ENCODE data around the gene DOCK3. TPM values are rescaled to one million over a fixed set of nuclear protein-coding genes. Genes with fewer than 3 reads are reported as not detected.
"Not testable (repeated sequence)": the region's sequence is repeated elsewhere in the genome, so short reads cannot be mapped to it uniquely, and the experiment has no call there.

The DOCK3 gene
- total and polyA plus RNA-seq, 4 donors: 0.01 to 0.08 (median 0.06) TPM; not detected in 1

DNA sequence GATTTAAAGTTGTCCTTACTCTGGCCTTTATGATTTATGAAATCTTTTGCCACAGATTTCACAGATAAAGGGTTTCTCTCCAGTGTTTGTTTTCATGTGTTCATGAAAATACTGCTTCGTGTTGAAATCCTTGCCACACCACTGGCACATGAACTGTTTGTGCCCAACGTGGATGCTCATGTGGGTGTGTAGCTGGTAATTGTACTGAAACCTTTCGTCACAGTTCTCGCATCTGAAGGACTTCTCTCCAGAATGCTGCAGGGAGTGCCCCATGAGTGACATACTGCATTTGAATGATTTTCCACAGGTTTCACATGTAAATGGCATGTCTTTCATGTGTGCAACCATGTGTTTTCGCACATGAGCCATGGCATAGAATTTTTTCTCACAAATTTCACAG is 111.9 kb downstream of the DOCK3 start:
- WGBS: 81% methylated on average over 5 of the region's 5 CpGs
- no peak overlapping the region for H3K27ac ChIP-seq (ENCODE audit: low read depth in 1 of 2, low read length in 2 of 2)
- no peaks in the 10 kb centered on the region for H3K4me1 ChIP-seq (ENCODE audit: control insufficient read depth in 4 of 4, insufficient read depth in 4 of 4, low read length in 3 of 4)
- no peak overlapping the region for H3K4me3 ChIP-seq (ENCODE audit: low read depth in 1 of 3, low read length in 3 of 3)
- DNase-seq (ENCODE audit: low spot score): no peak
- no peak for TF ChIP-seq HNF4A (conservative IDR thresholded peaks at IDR 0.05)
- no peak for TF ChIP-seq SP1 (IDR thresholded peaks at IDR 0.05)
- no peak for TF ChIP-seq JUND (IDR thresholded peaks at IDR 0.05)
- TF ChIP-seq RXRA (IDR thresholded peaks at IDR 0.05): no peak
- TF ChIP-seq, protein P1, sequence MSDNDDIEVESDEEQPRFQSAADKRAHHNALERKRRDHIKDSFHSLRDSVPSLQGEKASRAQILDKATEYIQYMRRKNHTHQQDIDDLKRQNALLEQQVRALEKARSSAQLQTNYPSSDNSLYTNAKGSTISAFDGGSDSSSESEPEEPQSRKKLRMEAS (IDR thresholded peaks at IDR 0.05): no peak
- TF ChIP-seq, protein P2, sequence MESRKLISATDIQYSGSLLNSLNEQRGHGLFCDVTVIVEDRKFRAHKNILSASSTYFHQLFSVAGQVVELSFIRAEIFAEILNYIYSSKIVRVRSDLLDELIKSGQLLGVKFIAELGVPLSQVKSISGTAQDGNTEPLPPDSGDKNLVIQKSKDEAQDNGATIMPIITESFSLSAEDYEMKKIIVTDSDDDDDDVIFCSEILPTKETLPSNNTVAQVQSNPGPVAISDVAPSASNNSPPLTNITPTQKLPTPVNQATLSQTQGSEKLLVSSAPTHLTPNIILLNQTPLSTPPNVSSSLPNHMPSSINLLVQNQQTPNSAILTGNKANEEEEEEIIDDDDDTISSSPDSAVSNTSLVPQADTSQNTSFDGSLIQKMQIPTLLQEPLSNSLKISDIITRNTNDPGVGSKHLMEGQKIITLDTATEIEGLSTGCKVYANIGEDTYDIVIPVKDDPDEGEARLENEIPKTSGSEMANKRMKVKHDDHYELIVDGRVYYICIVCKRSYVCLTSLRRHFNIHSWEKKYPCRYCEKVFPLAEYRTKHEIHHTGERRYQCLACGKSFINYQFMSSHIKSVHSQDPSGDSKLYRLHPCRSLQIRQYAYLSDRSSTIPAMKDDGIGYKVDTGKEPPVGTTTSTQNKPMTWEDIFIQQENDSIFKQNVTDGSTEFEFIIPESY (IDR thresholded peaks at IDR 0.05): no peak
- no peak for TF ChIP-seq FOXA2 (IDR thresholded peaks at IDR 0.05)
- TF ChIP-seq HNF4G (IDR thresholded peaks at IDR 0.05): no peak
- TF ChIP-seq, protein P3, sequence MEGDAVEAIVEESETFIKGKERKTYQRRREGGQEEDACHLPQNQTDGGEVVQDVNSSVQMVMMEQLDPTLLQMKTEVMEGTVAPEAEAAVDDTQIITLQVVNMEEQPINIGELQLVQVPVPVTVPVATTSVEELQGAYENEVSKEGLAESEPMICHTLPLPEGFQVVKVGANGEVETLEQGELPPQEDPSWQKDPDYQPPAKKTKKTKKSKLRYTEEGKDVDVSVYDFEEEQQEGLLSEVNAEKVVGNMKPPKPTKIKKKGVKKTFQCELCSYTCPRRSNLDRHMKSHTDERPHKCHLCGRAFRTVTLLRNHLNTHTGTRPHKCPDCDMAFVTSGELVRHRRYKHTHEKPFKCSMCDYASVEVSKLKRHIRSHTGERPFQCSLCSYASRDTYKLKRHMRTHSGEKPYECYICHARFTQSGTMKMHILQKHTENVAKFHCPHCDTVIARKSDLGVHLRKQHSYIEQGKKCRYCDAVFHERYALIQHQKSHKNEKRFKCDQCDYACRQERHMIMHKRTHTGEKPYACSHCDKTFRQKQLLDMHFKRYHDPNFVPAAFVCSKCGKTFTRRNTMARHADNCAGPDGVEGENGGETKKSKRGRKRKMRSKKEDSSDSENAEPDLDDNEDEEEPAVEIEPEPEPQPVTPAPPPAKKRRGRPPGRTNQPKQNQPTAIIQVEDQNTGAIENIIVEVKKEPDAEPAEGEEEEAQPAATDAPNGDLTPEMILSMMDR (IDR thresholded peaks at IDR 0.05; ENCODE audit: low read depth, low read length, missing input control): no peak
- TF ChIP-seq YY1 (IDR thresholded peaks at IDR 0.05): no peak
- TF ChIP-seq, protein P4, sequence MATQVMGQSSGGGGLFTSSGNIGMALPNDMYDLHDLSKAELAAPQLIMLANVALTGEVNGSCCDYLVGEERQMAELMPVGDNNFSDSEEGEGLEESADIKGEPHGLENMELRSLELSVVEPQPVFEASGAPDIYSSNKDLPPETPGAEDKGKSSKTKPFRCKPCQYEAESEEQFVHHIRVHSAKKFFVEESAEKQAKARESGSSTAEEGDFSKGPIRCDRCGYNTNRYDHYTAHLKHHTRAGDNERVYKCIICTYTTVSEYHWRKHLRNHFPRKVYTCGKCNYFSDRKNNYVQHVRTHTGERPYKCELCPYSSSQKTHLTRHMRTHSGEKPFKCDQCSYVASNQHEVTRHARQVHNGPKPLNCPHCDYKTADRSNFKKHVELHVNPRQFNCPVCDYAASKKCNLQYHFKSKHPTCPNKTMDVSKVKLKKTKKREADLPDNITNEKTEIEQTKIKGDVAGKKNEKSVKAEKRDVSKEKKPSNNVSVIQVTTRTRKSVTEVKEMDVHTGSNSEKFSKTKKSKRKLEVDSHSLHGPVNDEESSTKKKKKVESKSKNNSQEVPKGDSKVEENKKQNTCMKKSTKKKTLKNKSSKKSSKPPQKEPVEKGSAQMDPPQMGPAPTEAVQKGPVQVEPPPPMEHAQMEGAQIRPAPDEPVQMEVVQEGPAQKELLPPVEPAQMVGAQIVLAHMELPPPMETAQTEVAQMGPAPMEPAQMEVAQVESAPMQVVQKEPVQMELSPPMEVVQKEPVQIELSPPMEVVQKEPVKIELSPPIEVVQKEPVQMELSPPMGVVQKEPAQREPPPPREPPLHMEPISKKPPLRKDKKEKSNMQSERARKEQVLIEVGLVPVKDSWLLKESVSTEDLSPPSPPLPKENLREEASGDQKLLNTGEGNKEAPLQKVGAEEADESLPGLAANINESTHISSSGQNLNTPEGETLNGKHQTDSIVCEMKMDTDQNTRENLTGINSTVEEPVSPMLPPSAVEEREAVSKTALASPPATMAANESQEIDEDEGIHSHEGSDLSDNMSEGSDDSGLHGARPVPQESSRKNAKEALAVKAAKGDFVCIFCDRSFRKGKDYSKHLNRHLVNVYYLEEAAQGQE (IDR thresholded peaks at IDR 0.05): no peak
- TF ChIP-seq, protein P5, sequence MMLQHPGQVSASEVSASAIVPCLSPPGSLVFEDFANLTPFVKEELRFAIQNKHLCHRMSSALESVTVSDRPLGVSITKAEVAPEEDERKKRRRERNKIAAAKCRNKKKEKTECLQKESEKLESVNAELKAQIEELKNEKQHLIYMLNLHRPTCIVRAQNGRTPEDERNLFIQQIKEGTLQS (IDR thresholded peaks at IDR 0.05): no peak
- TF ChIP-seq EGR1 (IDR thresholded peaks at IDR 0.05; ENCODE audit: low read depth in 2 of 2): no peak
- TF ChIP-seq NR2F2 (IDR thresholded peaks at IDR 0.05): no peak
- no peak for TF ChIP-seq TAF1 (conservative IDR thresholded peaks at IDR 0.05)
- H3K9ac ChIP-seq (ENCODE audit: low read depth in 1 of 2, low read length in 2 of 2): no peak overlapping the region
- no peaks in the 10 kb centered on the region for H3K27me3 ChIP-seq (ENCODE audit: control insufficient read depth in 4 of 4, insufficient read depth in 4 of 4, low read length in 3 of 4)
- no peaks in the 10 kb centered on the region for H3K9me3 ChIP-seq (ENCODE audit: control insufficient read depth in 4 of 4, low read length in 3 of 4)
- no peaks in the 10 kb centered on the region for H3K36me3 ChIP-seq (ENCODE audit: control insufficient read depth in 4 of 4, insufficient read depth in 3 of 4, low read depth in 1 of 4, low read length in 3 of 4)

DNA sequence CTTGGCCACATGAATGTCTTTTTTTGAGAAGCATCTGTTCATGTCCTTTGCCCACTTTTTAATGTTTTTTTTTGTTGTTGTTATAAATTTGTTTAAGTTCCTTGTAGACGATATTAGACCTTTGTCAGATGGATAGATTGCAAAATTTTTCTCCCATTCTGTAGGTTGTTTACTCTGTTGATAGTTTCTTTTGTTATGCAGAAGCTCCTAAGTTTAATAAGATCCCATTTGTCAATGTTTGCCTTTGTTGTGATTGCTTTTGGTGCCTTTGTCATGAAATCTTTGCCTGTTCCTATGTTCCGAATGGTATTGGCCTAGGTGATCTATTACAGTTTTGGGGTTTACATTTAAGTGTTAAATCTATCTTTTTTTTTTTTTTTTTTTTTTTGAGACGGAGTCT is 116.2 kb downstream of the DOCK3 start:
- H3K9ac ChIP-seq (ENCODE audit: low read depth in 1 of 2, low read length in 2 of 2); H3K4me3 ChIP-seq (ENCODE audit: low read depth in 1 of 3, low read length in 3 of 3); DNase-seq (ENCODE audit: low spot score); H3K27ac ChIP-seq (ENCODE audit: low read depth in 1 of 2, low read length in 2 of 2); H3K27me3 ChIP-seq (ENCODE audit: control insufficient read depth in 4 of 4, insufficient read depth in 4 of 4, low read length in 3 of 4); H3K4me1 ChIP-seq (ENCODE audit: control insufficient read depth in 4 of 4, insufficient read depth in 4 of 4, low read length in 3 of 4); H3K36me3 ChIP-seq (ENCODE audit: control insufficient read depth in 4 of 4, insufficient read depth in 3 of 4, low read depth in 1 of 4, low read length in 3 of 4); H3K9me3 ChIP-seq (ENCODE audit: control insufficient read depth in 4 of 4, low read length in 3 of 4): not testable (repeated sequence)
- WGBS: 87% methylated on average over 3 of the region's 3 CpGs

Measured in liver (tissue), 9 donors.